Activated CD4-positive, alpha-beta T cell treated with anti-CD3 and anti-CD28 coated beads, Interleukin-2, amount 10 ng/mL, durations not matched to agents 24 days and 14 days (primary cell): Measurements from ENCODE around the gene HS3ST3A1. TPM values are rescaled to one million over a fixed set of nuclear protein-coding genes. Genes with fewer than 3 reads are reported as not detected.
A peak's percentile ranks its signal among the peaks of the same experiment; 100 is the strongest.

Source experiments
- DNase-seq: peaks from one replicate; pipeline ENCODE4 v3.0.0; 2022
- H3K27ac Mint-ChIP-seq: one replicate; pipeline ENCODE4 v1.8.0; 2022; ENCODE audit warnings: mild to moderate bottlenecking, mixed read lengths
- H3K27me3 Mint-ChIP-seq: one replicate; pipeline ENCODE4 v1.8.0; 2022; ENCODE audit warnings: mixed read lengths
- H3K36me3 Mint-ChIP-seq: one replicate; pipeline ENCODE4 v1.8.0; 2022; ENCODE audit warnings: low read depth, mild to moderate bottlenecking, mixed read lengths
- H3K4me1 Mint-ChIP-seq: one replicate; pipeline ENCODE4 v1.8.0; 2021; ENCODE audit warnings: mixed read lengths
- H3K4me3 Mint-ChIP-seq: one replicate; pipeline ENCODE4 v1.8.0; 2022; ENCODE audit warnings: mild to moderate bottlenecking, moderate library complexity, mixed read lengths
- H3K9me3 Mint-ChIP-seq: one replicate; pipeline ENCODE4 v1.8.0; 2021; ENCODE audit warnings: mixed read lengths
- intact Hi-C: fragments of 100-400 bp; cut with micrococcal nuclease; formaldehyde crosslinking; loops from one replicate; pipeline ENCODE4 v1.15.1; 2023
- total RNA-seq: library from RNA; stranded (reverse); gene quantifications from 2 replicates; pipeline ENCODE4 v1.2.3, GENCODE V29; 2022

Gene HS3ST3A1
- total RNA-seq, 1 donor from 2014 or later = 2.3 TPM

- H3K36me3 Mint-ChIP-seq = no peaks in the 10 kb centered on the region
- H3K9me3 Mint-ChIP-seq = no peaks in the 10 kb centered on the region
- peak; percentile 42 for DNase-seq
- no peak overlapping the region for H3K27ac Mint-ChIP-seq
- intact Hi-C loops = no loop called here
- no peaks in the 10 kb centered on the region for H3K4me1 Mint-ChIP-seq
- H3K4me3 Mint-ChIP-seq = no peak overlapping the region
- H3K27me3 Mint-ChIP-seq = no peaks in the 10 kb centered on the region
Measured at GRCh38 chr17:13474073-13474800, 127.5 kb downstream of the HS3ST3A1 start.

- Mint-ChIP-seq H3K27ac (no peak overlapping the region), H3K4me1 (no peaks in the 10 kb centered on the region), H3K27me3 (no peaks in the 10 kb centered on the region), H3K4me3 (no peak overlapping the region), H3K9me3 (no peaks in the 10 kb centered on the region), H3K36me3 (no peaks in the 10 kb centered on the region)
- intact Hi-C loops = no loop called here
- no peak for DNase-seq
Measured at GRCh38 chr17:13465678-13466077, 136.1 kb downstream of the HS3ST3A1 start.

- Mint-ChIP-seq H3K27me3 (no peaks in the 10 kb centered on the region), H3K4me3 (no peak overlapping the region), H3K36me3 (no peaks in the 10 kb centered on the region), H3K9me3 (no peaks in the 10 kb centered on the region), H3K27ac (no peak overlapping the region), H3K4me1 (no peaks in the 10 kb centered on the region)
- intact Hi-C loops = no loop called here
- no peak for DNase-seq
Measured at GRCh38 chr17:13462673-13463124, 139.0 kb downstream of the HS3ST3A1 start.

GRCh38 chr17:13462146-13462545 lies 139.6 kb downstream of the HS3ST3A1 start:
- Mint-ChIP-seq H3K36me3 (no peaks in the 10 kb centered on the region), H3K9me3 (no peaks in the 10 kb centered on the region), H3K27ac (no peak overlapping the region), H3K4me3 (no peak overlapping the region), H3K4me1 (no peaks in the 10 kb centered on the region), H3K27me3 (no peaks in the 10 kb centered on the region)
- intact Hi-C loops = no loop called here
- DNase-seq = no peak

GRCh38 chr17:13460261-13461000 lies 141.3 kb downstream of the HS3ST3A1 start:
- Mint-ChIP-seq H3K4me3 (no peak overlapping the region), H3K27ac (no peak overlapping the region), H3K27me3 (no peaks in the 10 kb centered on the region), H3K9me3 (no peaks in the 10 kb centered on the region), H3K36me3 (no peaks in the 10 kb centered on the region), H3K4me1 (no peaks in the 10 kb centered on the region)
- intact Hi-C loops = no loop called here
- DNase-seq = no peak

- Mint-ChIP-seq H3K27ac (no peak overlapping the region), H3K27me3 (no peaks in the 10 kb centered on the region), H3K9me3 (no peaks in the 10 kb centered on the region), H3K36me3 (no peaks in the 10 kb centered on the region), H3K4me1 (no peaks in the 10 kb centered on the region), H3K4me3 (no peak overlapping the region)
- no peak for DNase-seq
- intact Hi-C loops = no loop called here
Measured at GRCh38 chr17:13457783-13458182, 143.9 kb downstream of the HS3ST3A1 start.
